Neural progenitor cell (in vitro differentiated cells): ENCODE measurements around the gene SPTA1. TPM values are rescaled to one million over a fixed set of nuclear protein-coding genes. Genes with fewer than 3 reads are reported as not detected.

Experiments used
- DNase-seq: peaks from one replicate; pipeline ENCODE4 v3.0.0-alpha.2; 2016; ENCODE audit warnings: low spot score
- H2AFZ ChIP-seq: fragments of 200-600 bp; sonication (generic); replicated peaks from 2 replicates; pipeline ENCODE4 v1.6.1; 2016; ENCODE audit warnings: antibody characterized with exemption
- H3F3A ChIP-seq: fragments of 200-600 bp; sonication (generic); 2 replicates; pipeline ENCODE4 v1.6.1; 2016; ENCODE audit warnings: antibody characterized with exemption, low read depth
- H3K27ac ChIP-seq: fragments of 200-600 bp; sonication (generic); 2 replicates; pipeline ENCODE4 v1.5.1; 2016; ENCODE audit warnings: mild to moderate bottlenecking
- H3K27me3 ChIP-seq: fragments of 200-600 bp; sonication (generic); 2 replicates; pipeline ENCODE4 v1.6.1; 2016; ENCODE audit warnings: mild to moderate bottlenecking, moderate library complexity
- H3K36me3 ChIP-seq: fragments of 200-600 bp; sonication (generic); 2 replicates; pipeline ENCODE4 v1.5.1; 2016
- H3K4me1 ChIP-seq: fragments of 200-600 bp; sonication (generic); 2 replicates; pipeline ENCODE4 v1.6.1; 2016; ENCODE audit warnings: mixed run types
- H3K4me2 ChIP-seq: fragments of 200-600 bp; sonication (generic); 2 replicates; pipeline ENCODE4 v1.6.1; 2016
- H3K4me3 ChIP-seq: fragments of 200-600 bp; sonication (generic); 2 replicates; pipeline ENCODE4 v1.5.1; 2016
- H3K79me2 ChIP-seq: fragments of 200-600 bp; sonication (generic); 2 replicates; pipeline ENCODE4 v1.6.1; 2016; ENCODE audit warnings: low read depth
- H3K9ac ChIP-seq: fragments of 200-600 bp; sonication (generic); 2 replicates; pipeline ENCODE4 v1.6.1; 2016
- H3K9me3 ChIP-seq: fragments of 200-600 bp; sonication (generic); 2 replicates; pipeline ENCODE4 v1.5.1; 2016; ENCODE audit warnings: low read depth
- H4K20me1 ChIP-seq: fragments of 200-600 bp; sonication (generic); 2 replicates; pipeline ENCODE4 v1.6.1; 2016; ENCODE audit warnings: low read depth
- H3K27ac Mint-ChIP-seq: 3 replicates; pipeline ENCODE4 v1.8.0; 2021; ENCODE audit warnings: mixed read lengths
- H3K27me3 Mint-ChIP-seq: 2 replicates; pipeline ENCODE4 v1.8.0; 2022; ENCODE audit warnings: low read depth, mild to moderate bottlenecking, inconsistent platforms, moderate library complexity, mixed read lengths; ENCODE audit not compliant: insufficient read depth
- H3K36me3 Mint-ChIP-seq: 3 replicates; pipeline ENCODE4 v1.8.0; 2021; ENCODE audit warnings: mixed read lengths
- H3K4me1 Mint-ChIP-seq: 3 replicates; pipeline ENCODE4 v1.8.0; 2021; ENCODE audit warnings: mixed read lengths
- H3K4me3 Mint-ChIP-seq: 3 replicates; pipeline ENCODE4 v1.8.0; 2021; ENCODE audit warnings: mild to moderate bottlenecking, moderate library complexity, mixed read lengths
- H3K9me3 Mint-ChIP-seq: 3 replicates; pipeline ENCODE4 v1.8.0; 2020; ENCODE audit warnings: mixed read lengths
- EZH2 ChIP-seq: fragments of 200-600 bp; sonication (generic); IDR thresholded peaks from 2 replicates; pipeline ENCODE4 v1.6.1; 2017; ENCODE audit warnings: antibody characterized with exemption, mild to moderate bottlenecking, moderate library complexity
- EZH2phosphoT487 ChIP-seq: fragments of 200-600 bp; sonication (generic); IDR thresholded peaks from 2 replicates; pipeline ENCODE4 v1.6.1; 2017; ENCODE audit warnings: antibody characterized with exemption
- total RNA-seq: library from RNA; depleted of rRNA; stranded (reverse); fragments of >200 nt; gene quantifications from 2 replicates; pipeline ENCODE4 v1.2.3, GENCODE V29; 2015; ENCODE audit warnings: low replicate concordance
- TF ChIP-seq, protein P1 (sequence below): fragments of 200-600 bp; sonication (generic); IDR thresholded peaks from 2 replicates; pipeline ENCODE4 v1.5.1; 2017; ENCODE audit warnings: antibody characterized with exemption, mild to moderate bottlenecking

The SPTA1 gene
- total RNA-seq, 1 donor from 2014 or later = not detected

DNA sequence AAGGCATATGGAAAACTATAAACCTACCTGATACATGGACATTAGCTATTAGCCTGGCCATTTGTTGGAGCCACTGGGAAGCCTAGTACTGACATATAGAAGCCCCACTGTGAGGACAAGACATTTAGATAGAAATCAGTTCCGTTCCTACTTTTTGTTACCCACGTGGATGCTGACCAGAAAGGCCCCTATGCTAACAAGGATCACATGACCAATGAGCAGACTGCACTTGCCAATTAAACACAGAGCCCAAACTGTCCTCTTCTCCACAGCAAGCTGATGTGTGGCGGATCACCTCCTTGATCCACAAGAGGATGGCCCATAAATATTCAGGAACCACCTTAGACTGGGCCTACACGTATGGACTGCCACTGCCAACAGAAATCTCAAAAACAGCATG lies 45.2 kb upstream of the SPTA1 start:
- peaks cover 2% of the 10 kb centered on the region for H3K27me3 Mint-ChIP-seq
- Histone ChIP-seq H3K4me1 (no peaks in the 10 kb centered on the region), H4K20me1 (no peaks in the 10 kb centered on the region), H3K79me2 (no peaks in the 10 kb centered on the region), H3K4me2 (no peak overlapping the region), H3K4me3 (no peak overlapping the region), H3K9me3 (no peaks in the 10 kb centered on the region), H3K9ac (no peak overlapping the region), H3K36me3 (no peaks in the 10 kb centered on the region), H2AFZ (no peak overlapping the region), H3F3A (no peaks in the 10 kb centered on the region), H3K27ac (no peak overlapping the region), H3K27me3 (no peaks in the 10 kb centered on the region)
- H3K9me3 Mint-ChIP-seq = no peaks in the 10 kb centered on the region
- H3K36me3 Mint-ChIP-seq = no peaks in the 10 kb centered on the region
- no peak for DNase-seq
- no peaks in the 10 kb centered on the region for H3K4me1 Mint-ChIP-seq
- H3K27ac Mint-ChIP-seq = no peak overlapping the region
- TF ChIP-seq EZH2 (no peak), EZH2phosphoT487 (no peak)
- TF ChIP-seq, protein P1, sequence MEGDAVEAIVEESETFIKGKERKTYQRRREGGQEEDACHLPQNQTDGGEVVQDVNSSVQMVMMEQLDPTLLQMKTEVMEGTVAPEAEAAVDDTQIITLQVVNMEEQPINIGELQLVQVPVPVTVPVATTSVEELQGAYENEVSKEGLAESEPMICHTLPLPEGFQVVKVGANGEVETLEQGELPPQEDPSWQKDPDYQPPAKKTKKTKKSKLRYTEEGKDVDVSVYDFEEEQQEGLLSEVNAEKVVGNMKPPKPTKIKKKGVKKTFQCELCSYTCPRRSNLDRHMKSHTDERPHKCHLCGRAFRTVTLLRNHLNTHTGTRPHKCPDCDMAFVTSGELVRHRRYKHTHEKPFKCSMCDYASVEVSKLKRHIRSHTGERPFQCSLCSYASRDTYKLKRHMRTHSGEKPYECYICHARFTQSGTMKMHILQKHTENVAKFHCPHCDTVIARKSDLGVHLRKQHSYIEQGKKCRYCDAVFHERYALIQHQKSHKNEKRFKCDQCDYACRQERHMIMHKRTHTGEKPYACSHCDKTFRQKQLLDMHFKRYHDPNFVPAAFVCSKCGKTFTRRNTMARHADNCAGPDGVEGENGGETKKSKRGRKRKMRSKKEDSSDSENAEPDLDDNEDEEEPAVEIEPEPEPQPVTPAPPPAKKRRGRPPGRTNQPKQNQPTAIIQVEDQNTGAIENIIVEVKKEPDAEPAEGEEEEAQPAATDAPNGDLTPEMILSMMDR = no peak
- no peak overlapping the region for H3K4me3 Mint-ChIP-seq

DNA sequence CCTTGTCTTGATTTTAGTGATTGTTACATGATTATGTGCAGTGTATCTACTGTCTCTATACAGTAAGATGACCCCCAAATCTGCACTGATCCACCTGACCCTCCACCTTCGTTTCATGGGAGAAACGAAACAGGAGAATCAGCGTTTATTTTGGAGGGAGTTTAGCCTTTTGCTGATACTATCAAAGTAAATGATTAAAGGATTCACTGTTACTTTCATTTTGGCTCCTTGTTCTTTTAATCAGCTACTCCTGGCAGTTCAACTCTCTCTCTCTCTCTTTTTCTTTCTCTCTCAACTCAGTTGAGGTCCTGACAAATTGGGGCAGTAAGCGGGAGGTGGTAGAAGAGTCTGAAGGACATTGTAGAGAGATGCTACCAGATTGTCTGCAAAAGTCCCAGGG lies 43.9 kb upstream of the SPTA1 start:
- no peaks in the 10 kb centered on the region for H3K27me3 ChIP-seq
- Mint-ChIP-seq H3K4me1 (no peaks in the 10 kb centered on the region), H3K27ac (no peak overlapping the region), H3K27me3 (peaks cover 2% of the 10 kb centered on the region), H3K36me3 (no peaks in the 10 kb centered on the region), H3K9me3 (no peaks in the 10 kb centered on the region), H3K4me3 (no peak overlapping the region)
- H3K79me2 ChIP-seq = no peaks in the 10 kb centered on the region
- H3K9ac ChIP-seq = no peak overlapping the region
- no peaks in the 10 kb centered on the region for H3K36me3 ChIP-seq
- no peak overlapping the region for H3K4me2 ChIP-seq
- no peak overlapping the region for H3K27ac ChIP-seq
- H2AFZ ChIP-seq = no peak overlapping the region
- DNase-seq = no peak
- H3K4me1 ChIP-seq = no peaks in the 10 kb centered on the region
- H3K9me3 ChIP-seq = no peaks in the 10 kb centered on the region
- H4K20me1 ChIP-seq = no peaks in the 10 kb centered on the region
- no peak overlapping the region for H3K4me3 ChIP-seq
- no peaks in the 10 kb centered on the region for H3F3A ChIP-seq
- no peak for TF ChIP-seq EZH2phosphoT487
- TF ChIP-seq, protein P1 = no peak
- TF ChIP-seq EZH2 = no peak

DNA sequence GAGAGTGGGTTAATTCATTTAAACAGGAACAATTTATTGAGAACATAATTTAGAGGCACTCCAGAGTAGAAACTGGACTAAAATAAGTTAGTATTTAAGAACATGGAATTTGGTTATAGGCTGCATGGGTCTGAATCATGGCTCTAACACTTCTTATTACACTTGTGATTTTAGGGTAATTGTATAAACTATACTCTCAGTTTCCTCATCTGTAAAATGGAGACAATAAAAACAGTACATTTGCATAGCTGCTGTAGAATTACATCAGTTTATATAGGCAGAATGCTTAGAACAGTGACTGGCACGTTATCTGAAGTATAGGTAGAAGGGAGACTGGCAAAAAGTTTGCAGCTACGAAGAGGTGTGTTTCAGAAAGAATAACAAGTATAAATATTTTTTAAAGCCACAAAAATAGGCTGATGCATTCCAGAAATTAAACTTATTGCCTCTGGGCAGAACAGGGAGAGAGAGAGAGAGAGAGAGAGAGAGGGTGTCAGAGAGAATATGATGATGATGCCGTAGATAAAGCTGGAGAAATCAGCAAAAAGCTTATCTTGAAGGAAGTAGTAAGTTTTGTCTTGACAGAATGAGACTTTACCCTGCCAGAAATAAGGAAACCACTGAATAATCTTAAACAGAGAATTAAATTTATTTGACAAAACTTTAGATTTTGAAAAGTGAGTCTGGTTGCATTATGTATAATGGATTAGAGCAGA lies 42.2 kb upstream of the SPTA1 start:
- Histone ChIP-seq H3K9ac (no peak overlapping the region), H3K9me3 (no peaks in the 10 kb centered on the region), H3K27ac (no peak overlapping the region), H4K20me1 (no peaks in the 10 kb centered on the region), H3K4me1 (no peaks in the 10 kb centered on the region), H3K4me3 (no peak overlapping the region), H3K27me3 (no peaks in the 10 kb centered on the region), H3F3A (no peaks in the 10 kb centered on the region), H3K36me3 (no peaks in the 10 kb centered on the region), H2AFZ (no peak overlapping the region), H3K79me2 (no peaks in the 10 kb centered on the region), H3K4me2 (no peak overlapping the region)
- no peaks in the 10 kb centered on the region for H3K9me3 Mint-ChIP-seq
- no peaks in the 10 kb centered on the region for H3K36me3 Mint-ChIP-seq
- TF ChIP-seq, protein P1 = no peak
- TF ChIP-seq EZH2 = no peak
- no peak for TF ChIP-seq EZH2phosphoT487
- no peak for DNase-seq
- no peaks in the 10 kb centered on the region for H3K4me1 Mint-ChIP-seq
- no peak overlapping the region for H3K27ac Mint-ChIP-seq
- H3K27me3 Mint-ChIP-seq = peaks cover 2% of the 10 kb centered on the region
- H3K4me3 Mint-ChIP-seq = no peak overlapping the region
